ENCODE results near the gene NRG4. TPM values are rescaled to one million over a fixed set of nuclear protein-coding genes. Genes with fewer than 3 reads are reported as not detected.
"Not testable (repeated sequence)": the region's sequence is repeated elsewhere in the genome, so short reads cannot be mapped to it uniquely, and the experiment has no call there.

Gene NRG4
- polyA plus RNA-seq, 1 experiment = not detected

DNA sequence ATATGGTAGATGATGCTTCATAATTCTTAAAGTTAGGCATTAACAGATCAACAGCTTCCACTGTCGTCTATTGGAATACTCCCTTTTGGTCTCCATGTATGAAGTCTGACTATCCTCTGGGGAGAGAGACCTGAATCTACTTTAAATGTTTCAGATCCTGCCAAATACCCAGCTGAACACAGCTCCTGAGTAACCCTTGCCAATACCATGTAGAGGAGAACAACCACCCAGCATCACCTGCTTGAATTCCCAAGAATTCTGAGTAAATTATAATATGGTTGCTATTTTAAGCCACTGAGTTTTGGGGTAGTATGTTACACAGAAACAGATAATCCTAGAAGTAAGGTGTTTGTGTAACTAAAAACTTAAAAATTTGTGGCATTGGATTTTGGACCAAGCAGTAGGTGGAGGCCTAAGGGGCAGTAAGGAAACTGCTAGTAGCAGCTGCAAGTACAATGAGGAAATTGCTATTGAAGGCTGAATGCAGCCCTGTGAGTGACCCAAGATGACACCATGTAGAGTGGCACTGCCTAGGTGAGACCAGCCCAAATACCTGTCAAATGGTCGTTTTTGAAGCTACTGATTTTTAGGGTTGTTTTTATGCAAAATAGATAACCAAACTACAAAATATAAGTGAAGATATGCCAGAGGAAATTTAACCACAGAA lies 30.9 kb downstream of the NRG4 start:
- DNase-seq (ENCODE audit: low read depth) = no peak
- TF ChIP-seq, protein P1, sequence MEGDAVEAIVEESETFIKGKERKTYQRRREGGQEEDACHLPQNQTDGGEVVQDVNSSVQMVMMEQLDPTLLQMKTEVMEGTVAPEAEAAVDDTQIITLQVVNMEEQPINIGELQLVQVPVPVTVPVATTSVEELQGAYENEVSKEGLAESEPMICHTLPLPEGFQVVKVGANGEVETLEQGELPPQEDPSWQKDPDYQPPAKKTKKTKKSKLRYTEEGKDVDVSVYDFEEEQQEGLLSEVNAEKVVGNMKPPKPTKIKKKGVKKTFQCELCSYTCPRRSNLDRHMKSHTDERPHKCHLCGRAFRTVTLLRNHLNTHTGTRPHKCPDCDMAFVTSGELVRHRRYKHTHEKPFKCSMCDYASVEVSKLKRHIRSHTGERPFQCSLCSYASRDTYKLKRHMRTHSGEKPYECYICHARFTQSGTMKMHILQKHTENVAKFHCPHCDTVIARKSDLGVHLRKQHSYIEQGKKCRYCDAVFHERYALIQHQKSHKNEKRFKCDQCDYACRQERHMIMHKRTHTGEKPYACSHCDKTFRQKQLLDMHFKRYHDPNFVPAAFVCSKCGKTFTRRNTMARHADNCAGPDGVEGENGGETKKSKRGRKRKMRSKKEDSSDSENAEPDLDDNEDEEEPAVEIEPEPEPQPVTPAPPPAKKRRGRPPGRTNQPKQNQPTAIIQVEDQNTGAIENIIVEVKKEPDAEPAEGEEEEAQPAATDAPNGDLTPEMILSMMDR (IDR thresholded peaks at IDR 0.05; ENCODE audit: insufficient read depth, low read depth, low read length) = no peak
- ChIA-PET POLR2A (no interaction called here), CTCF (no interaction called here)
- H3K4me3 ChIP-seq (ENCODE audit: low read depth, low read length) = no peak overlapping the region
- H3K27me3 ChIP-seq (ENCODE audit: control insufficient read depth, insufficient read depth, low read length) = peaks cover 2% of the 10 kb centered on the region; the same call in 1 of the 2 replicates
- H3K36me3 ChIP-seq (ENCODE audit: control insufficient read depth, insufficient read depth, low read length) = no peaks in the 10 kb centered on the region

DNA sequence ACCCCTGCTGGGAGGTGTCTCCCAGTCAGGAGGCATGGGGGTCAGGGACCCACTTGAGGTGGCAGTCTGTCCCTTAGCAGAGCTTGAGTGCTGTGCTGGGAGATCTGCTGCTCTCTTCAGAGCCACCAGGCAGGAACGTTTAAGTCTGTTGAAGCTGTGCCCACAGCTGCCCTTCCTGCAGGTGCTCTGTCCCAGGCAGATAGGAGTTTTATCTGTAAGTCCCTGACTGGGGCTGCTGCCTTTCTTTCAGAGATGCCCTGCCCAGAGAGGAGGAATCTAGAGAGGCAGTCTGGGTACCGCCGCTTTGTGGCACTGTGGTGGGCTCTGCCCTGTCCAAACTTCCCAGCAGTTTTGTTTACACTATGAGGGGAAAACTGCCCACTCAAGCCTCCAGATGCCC lies 35.5 kb downstream of the NRG4 start:
- H3K36me3 ChIP-seq (ENCODE audit: control insufficient read depth, insufficient read depth, low read length); DNase-seq (ENCODE audit: low read depth); CTCF ChIA-PET; H3K27me3 ChIP-seq (ENCODE audit: control insufficient read depth, insufficient read depth, low read length); H3K4me3 ChIP-seq (ENCODE audit: low read depth, low read length); POLR2A ChIA-PET: not testable (repeated sequence)

DNA sequence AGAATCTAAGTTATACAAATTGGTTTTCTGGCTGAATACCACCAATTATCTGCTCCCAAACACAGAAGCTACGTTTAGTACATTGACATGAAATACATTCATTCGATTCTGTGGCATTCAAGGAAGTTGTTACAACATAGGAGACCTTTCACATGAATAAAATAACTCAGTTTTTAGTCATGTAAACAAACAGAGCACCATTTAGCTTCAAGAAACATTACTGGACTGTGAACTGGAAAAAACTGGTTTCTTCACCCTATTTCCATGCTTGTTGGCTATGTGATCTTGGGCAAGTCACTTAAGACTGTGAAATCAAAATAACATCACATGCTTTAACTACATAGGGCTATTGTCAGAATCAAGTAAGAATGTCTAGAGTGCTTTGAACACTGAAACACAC lies 46.2 kb downstream of the NRG4 start:
- Histone ChIP-seq H3K36me3 (ENCODE audit: control insufficient read depth, insufficient read depth, low read length) (no peaks in the 10 kb centered on the region), H3K4me3 (ENCODE audit: low read depth, low read length) (no peak overlapping the region), H3K27me3 (ENCODE audit: control insufficient read depth, insufficient read depth, low read length) (no peaks in the 10 kb centered on the region)
- CTCF ChIA-PET = no interaction called here
- TF ChIP-seq, protein P1 (IDR thresholded peaks at IDR 0.05; ENCODE audit: insufficient read depth, low read depth, low read length) = no peak
- DNase-seq (ENCODE audit: low read depth) = peak; percentile 25
- POLR2A ChIA-PET = no interaction called here

DNA sequence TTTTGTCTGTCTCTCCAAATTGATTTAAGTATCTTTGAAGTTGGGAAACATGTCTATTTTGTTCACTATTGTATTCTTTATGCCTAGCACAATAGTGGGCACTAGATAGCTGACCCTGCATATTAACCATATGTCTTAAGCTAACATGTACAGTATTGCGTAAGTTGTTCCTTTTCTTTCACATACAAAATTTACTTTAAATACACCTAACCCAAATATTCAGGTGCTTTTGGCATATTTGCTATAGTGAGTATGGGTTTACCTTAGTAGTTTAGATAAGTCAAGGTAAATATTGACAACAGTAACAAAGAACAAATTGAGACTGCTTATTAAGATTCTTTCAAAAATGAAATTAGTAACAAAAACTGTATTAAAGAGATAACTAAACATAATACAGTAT lies 50.9 kb downstream of the NRG4 start:
- no peak for DNase-seq (ENCODE audit: low read depth)
- Histone ChIP-seq H3K36me3 (ENCODE audit: control insufficient read depth, insufficient read depth, low read length) (no peaks in the 10 kb centered on the region), H3K4me3 (ENCODE audit: low read depth, low read length) (no peak overlapping the region), H3K27me3 (ENCODE audit: control insufficient read depth, insufficient read depth, low read length) (no peaks in the 10 kb centered on the region)
- POLR2A ChIA-PET = no interaction called here
- CTCF ChIA-PET = interaction anchor here (0.8 kb wide), 1 partner anchor 401 kb away, joined by 3 read pairs; no protein-coding TSS in a partner anchor
- TF ChIP-seq, protein P1 (IDR thresholded peaks at IDR 0.05; ENCODE audit: insufficient read depth, low read depth, low read length) = no peak

DNA sequence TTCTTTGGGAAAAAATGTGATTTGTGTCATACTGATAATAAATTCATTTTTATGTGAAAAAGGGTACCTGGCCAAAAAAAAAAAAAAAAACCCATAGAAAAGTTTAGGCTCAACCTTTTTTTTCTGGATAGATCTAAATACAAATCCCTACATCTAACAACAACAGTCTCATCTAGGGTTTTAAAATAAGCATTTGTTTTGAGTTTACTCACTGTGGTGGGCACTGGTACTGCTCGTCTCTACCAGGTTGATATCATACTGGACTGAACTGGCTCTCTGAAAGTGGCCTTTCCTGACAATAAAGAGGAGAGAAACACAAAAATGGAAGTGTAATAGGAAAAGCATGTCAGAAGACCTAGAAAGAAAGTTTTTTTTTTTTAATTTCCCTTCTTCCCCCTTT lies 56.5 kb downstream of the NRG4 start:
- CTCF ChIA-PET = interaction anchor here (1.1 kb wide), 1 partner anchor 10 kb away, joined by 3 read pairs; no protein-coding TSS in a partner anchor
- POLR2A ChIA-PET = no interaction called here
- Histone ChIP-seq H3K4me3 (ENCODE audit: low read depth, low read length) (no peak overlapping the region), H3K36me3 (ENCODE audit: control insufficient read depth, insufficient read depth, low read length) (no peaks in the 10 kb centered on the region), H3K27me3 (ENCODE audit: control insufficient read depth, insufficient read depth, low read length) (no peaks in the 10 kb centered on the region)
- TF ChIP-seq, protein P1 (IDR thresholded peaks at IDR 0.05; ENCODE audit: insufficient read depth, low read depth, low read length) = no peak
- DNase-seq (ENCODE audit: low read depth) = no peak

DNA sequence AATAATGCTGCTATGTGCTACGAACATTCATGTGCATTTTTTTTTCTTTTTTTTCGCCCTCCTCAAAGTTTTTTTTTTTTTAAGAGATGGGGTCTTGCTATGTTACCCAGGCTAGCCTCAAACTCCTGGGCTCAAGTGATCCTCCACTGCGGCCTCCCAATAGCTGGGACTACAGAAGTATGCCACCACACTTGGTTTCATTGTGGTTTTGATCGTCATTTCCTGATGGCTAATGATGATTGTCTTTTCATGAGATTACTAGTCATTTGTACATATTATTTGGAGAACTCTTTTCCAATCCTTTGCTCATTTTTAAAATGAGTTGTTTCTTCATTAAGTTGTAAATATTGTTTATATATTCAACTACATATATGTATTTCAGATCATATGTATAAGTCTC lies 59.7 kb downstream of the NRG4 start:
- DNase-seq (ENCODE audit: low read depth) = no peak
- POLR2A ChIA-PET = no interaction called here
- Histone ChIP-seq H3K36me3 (ENCODE audit: control insufficient read depth, insufficient read depth, low read length) (no peaks in the 10 kb centered on the region), H3K27me3 (ENCODE audit: control insufficient read depth, insufficient read depth, low read length) (no peaks in the 10 kb centered on the region), H3K4me3 (ENCODE audit: low read depth, low read length) (no peak overlapping the region)
- TF ChIP-seq, protein P1 (IDR thresholded peaks at IDR 0.05; ENCODE audit: insufficient read depth, low read depth, low read length) = no peak
- CTCF ChIA-PET = no interaction called here

All from BJ (cell line).